Stimulated activated naive CD4-positive, alpha-beta T cell treated with Interleukin-2 at 50 U/mL for 16 hours (primary cell): ENCODE measurements around the gene LRRC71.

Source experiments
- DNase-seq: peaks from one replicate; lab custom pipeline; 2025; lab: John Stamatoyannopoulos, UW

Gene LRRC71

GRCh38 chr1:156927215-156928042 is 7.0 kb downstream of the LRRC71 start:
- DNase-seq: peak; percentile 50

GRCh38 chr1:156928043-156928602 is 7.7 kb downstream of the LRRC71 start:
- no peak for DNase-seq

- DNase-seq: no peak
These were observed 9.3 kb downstream of the LRRC71 start for GRCh38 chr1:156929596-156930238.

GRCh38 chr1:156930483-156930882 is 10.1 kb downstream of the LRRC71 start:
- DNase-seq: no peak

- no peak for DNase-seq
These were observed 10.9 kb downstream of the LRRC71 start for GRCh38 chr1:156931211-156931952.

GRCh38 chr1:156931974-156932710 is 11.7 kb downstream of the LRRC71 start:
- DNase-seq: no peak

- no peak for DNase-seq
These were observed 12.7 kb downstream of the LRRC71 start for GRCh38 chr1:156933136-156933535.

GRCh38 chr1:156935505-156936128 is 15.2 kb downstream of the LRRC71 start:
- DNase-seq: no peak

- DNase-seq: no peak
These were observed 15.8 kb downstream of the LRRC71 start for GRCh38 chr1:156936191-156936590.

GRCh38 chr1:156936721-156937220 is 16.3 kb downstream of the LRRC71 start:
- DNase-seq: no peak

GRCh38 chr1:156937883-156938282 is 17.5 kb downstream of the LRRC71 start:
- DNase-seq: no peak

GRCh38 chr1:156938813-156939212 is 18.4 kb downstream of the LRRC71 start:
- DNase-seq: no peak

- no peak for DNase-seq
These were observed 19.4 kb downstream of the LRRC71 start for GRCh38 chr1:156939786-156940334.

- no peak for DNase-seq
These were observed 21.2 kb downstream of the LRRC71 start for GRCh38 chr1:156941675-156942074.

GRCh38 chr1:156942176-156942575 is 21.7 kb downstream of the LRRC71 start:
- no peak for DNase-seq

GRCh38 chr1:156942576-156942975 is 22.1 kb downstream of the LRRC71 start:
- no peak for DNase-seq

- no peak for DNase-seq
These were observed 23.3 kb downstream of the LRRC71 start for GRCh38 chr1:156943756-156944155.

- no peak for DNase-seq
These were observed 23.8 kb downstream of the LRRC71 start for GRCh38 chr1:156944268-156944667.

GRCh38 chr1:156944848-156945247 is 24.4 kb downstream of the LRRC71 start:
- no peak for DNase-seq

GRCh38 chr1:156945881-156946661 is 25.6 kb downstream of the LRRC71 start:
- no peak for DNase-seq
